SKM-1 (cell line): ENCODE results near the gene EPHA1.
"Not testable (repeated sequence)": the region's sequence is repeated elsewhere in the genome, so short reads cannot be mapped to it uniquely, and the experiment has no call there.

Experiments
- DNase-seq: peaks from one replicate; lab custom pipeline; 2025; ENCODE audit not compliant: unreplicated experiment; lab: John Stamatoyannopoulos, UW

The EPHA1 gene

GRCh38 chr7:143431109-143431508 is 22.5 kb upstream of the EPHA1 start:
- DNase-seq, result no peak

GRCh38 chr7:143429770-143430698 is 21.4 kb upstream of the EPHA1 start:
- no peak for DNase-seq

GRCh38 chr7:143426479-143427142 is 18.0 kb upstream of the EPHA1 start:
- no peak for DNase-seq

GRCh38 chr7:143424476-143424875 is 15.8 kb upstream of the EPHA1 start:
- not testable (repeated sequence) for DNase-seq

- no peak for DNase-seq
Measured at GRCh38 chr7:143422033-143422432, 13.4 kb upstream of the EPHA1 start.

GRCh38 chr7:143420624-143421023 is 12.0 kb upstream of the EPHA1 start:
- not testable (repeated sequence) for DNase-seq

GRCh38 chr7:143419880-143420279 is 11.2 kb upstream of the EPHA1 start:
- no peak for DNase-seq

- no peak for DNase-seq
Measured at GRCh38 chr7:143418681-143419458, 10.2 kb upstream of the EPHA1 start.

GRCh38 chr7:143417734-143418383 is 9.2 kb upstream of the EPHA1 start:
- DNase-seq, result no peak

- DNase-seq, result peak; percentile 18
Measured at GRCh38 chr7:143416565-143417149, 8.0 kb upstream of the EPHA1 start.

- DNase-seq, result no peak
Measured at GRCh38 chr7:143415742-143416397, 7.2 kb upstream of the EPHA1 start.

- not testable (repeated sequence) for DNase-seq
Measured at GRCh38 chr7:143415209-143415608, 6.6 kb upstream of the EPHA1 start.

GRCh38 chr7:143413123-143413522 is 4.5 kb upstream of the EPHA1 start:
- DNase-seq, result no peak

- no peak for DNase-seq
Measured at GRCh38 chr7:143411976-143412708, 3.5 kb upstream of the EPHA1 start.

- peak; percentile 67 for DNase-seq
Measured at GRCh38 chr7:143410521-143411004, 1.9 kb upstream of the EPHA1 start.

GRCh38 chr7:143408252-143408685 is 387 bp downstream of the EPHA1 start:
- DNase-seq, result no peak

- DNase-seq, result peak; percentile 46
Measured at GRCh38 chr7:143407287-143408251, 1.1 kb downstream of the EPHA1 start.

- no peak for DNase-seq
Measured at GRCh38 chr7:143406002-143406357, 2.7 kb downstream of the EPHA1 start.
